ENCODE results near the gene TGFB1. TPM values are rescaled to one million over a fixed set of nuclear protein-coding genes. Genes with fewer than 3 reads are reported as not detected.
"Not testable (repeated sequence)": the region's sequence is repeated elsewhere in the genome, so short reads cannot be mapped to it uniquely, and the experiment has no call there.

TGFB1 gene
- total RNA-seq, 1 donor from 2014 or later, result 176 TPM

- not testable (repeated sequence) for DNase-seq (ENCODE audit: extremely low read depth, low read depth, low spot score)
Observed at GRCh38 chr19:41346916-41347315, 6.8 kb downstream of the TGFB1 start.

GRCh38 chr19:41344162-41344561, 9.6 kb downstream of the TGFB1 start:
- no peak for DNase-seq (ENCODE audit: extremely low read depth, low read depth, low spot score)

GRCh38 chr19:41341669-41342490, 11.8 kb downstream of the TGFB1 start:
- DNase-seq (ENCODE audit: extremely low read depth, low read depth, low spot score), result no peak

DNA sequence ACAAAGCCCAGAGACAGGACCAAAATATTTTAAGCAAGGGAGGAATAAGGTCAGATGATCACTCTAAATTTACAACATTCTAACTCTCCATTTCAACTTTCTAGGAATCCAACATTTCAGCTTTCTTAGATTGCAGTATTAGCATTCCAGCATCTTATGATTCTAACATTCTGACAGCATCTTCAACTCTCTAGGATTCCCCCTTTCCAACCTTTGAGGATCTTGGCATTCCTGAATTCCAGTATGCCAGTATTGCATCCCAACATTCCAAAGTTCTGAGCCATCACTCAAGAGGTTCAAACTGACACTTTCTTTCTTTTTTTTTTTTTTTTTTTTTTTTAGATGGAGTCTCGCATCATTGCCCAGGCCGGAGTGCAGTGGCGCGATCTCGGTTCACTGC, 13.8 kb downstream of the TGFB1 start:
- DNase-seq (ENCODE audit: extremely low read depth, low read depth, low spot score), result no peak

DNA sequence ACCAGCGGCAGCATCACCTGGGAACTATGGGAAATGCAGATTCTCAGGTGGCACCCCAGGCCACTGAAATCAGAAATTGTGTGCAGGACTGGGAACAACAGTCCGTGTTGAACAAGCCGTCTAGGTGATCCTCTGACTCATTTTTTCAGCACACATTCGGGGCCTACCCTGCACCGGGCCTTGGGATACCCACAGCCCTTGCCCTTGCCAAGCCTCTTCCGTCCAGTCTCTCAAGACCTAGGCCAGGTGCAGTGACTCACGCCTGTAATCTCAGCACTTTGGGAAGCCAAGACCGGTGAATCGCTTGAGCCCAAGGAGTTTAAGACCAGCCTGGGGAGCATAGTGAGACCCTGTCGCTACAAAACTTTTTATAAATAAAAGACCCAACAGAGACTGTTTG, 18.3 kb downstream of the TGFB1 start:
- no peak for DNase-seq (ENCODE audit: extremely low read depth, low read depth, low spot score)

GRCh38 chr19:41334793-41335192, 18.9 kb downstream of the TGFB1 start:
- DNase-seq (ENCODE audit: extremely low read depth, low read depth, low spot score), result no peak

- DNase-seq (ENCODE audit: extremely low read depth, low read depth, low spot score), result no peak
Observed at GRCh38 chr19:41332468-41332867, 21.3 kb downstream of the TGFB1 start.

DNA sequence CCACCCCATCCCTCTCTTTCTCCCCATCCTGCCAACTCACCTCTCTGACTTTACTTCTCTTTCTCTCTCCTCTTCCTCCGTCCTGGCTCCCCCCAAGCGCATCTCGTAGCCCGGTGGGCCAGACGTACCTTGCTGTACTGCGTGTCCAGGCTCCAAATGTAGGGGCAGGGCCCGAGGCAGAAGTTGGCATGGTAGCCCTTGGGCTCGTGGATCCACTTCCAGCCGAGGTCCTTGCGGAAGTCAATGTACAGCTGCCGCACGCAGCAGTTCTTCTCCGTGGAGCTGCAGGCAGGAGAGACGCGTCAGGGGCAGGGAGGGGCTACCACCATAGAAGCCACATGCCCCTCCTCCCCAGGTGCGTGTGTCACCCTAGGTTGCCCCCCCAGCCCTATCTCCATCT, 21.7 kb downstream of the TGFB1 start:
- DNase-seq (ENCODE audit: extremely low read depth, low read depth, low spot score), result no peak

GRCh38 chr19:41330946-41331678, 22.6 kb downstream of the TGFB1 start:
- DNase-seq (ENCODE audit: extremely low read depth, low read depth, low spot score), result no peak

DNA sequence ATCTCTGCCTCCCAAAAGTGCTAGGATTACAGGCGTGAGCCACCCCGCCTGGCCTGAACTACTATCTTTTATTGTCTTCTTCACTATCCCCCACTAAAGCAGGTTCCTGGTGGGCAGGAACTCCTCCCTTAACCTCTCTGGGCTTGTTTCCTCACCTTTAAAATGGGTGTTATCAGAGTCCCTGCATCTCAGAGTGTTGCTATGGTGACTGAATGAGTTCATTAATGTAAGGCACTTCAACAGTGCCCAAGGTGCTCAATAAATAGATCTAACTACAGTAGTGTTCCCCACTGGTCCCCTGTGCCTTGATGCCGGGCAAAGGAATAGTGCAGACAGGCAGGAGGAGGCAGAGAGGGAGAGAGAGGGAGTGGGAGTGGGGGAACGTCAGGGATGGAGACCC, 23.2 kb downstream of the TGFB1 start:
- no peak for DNase-seq (ENCODE audit: extremely low read depth, low read depth, low spot score)

DNA sequence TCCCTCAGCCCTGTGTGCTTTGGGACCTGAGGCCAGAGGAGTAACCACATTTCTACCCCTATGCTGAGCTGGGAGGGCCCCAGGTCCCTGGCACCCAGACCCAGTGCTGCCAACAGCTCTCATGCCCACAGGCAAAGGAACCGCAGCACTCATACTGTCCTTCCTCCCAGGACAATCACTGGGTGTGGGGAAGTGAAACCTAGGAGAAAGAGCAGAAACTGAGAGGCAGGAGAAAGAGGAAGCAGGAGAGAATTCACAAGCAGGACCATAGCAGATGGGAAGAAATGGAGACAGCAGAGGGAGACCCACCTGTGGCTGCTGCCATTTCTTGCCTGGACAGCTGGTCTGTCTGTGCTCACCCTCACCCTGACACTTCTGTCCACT, 24.9 kb downstream of the TGFB1 start:
- no peak for DNase-seq (ENCODE audit: extremely low read depth, low read depth, low spot score)

- no peak for DNase-seq (ENCODE audit: extremely low read depth, low read depth, low spot score)
Observed at GRCh38 chr19:41328157-41328841, 25.4 kb downstream of the TGFB1 start.

DNA sequence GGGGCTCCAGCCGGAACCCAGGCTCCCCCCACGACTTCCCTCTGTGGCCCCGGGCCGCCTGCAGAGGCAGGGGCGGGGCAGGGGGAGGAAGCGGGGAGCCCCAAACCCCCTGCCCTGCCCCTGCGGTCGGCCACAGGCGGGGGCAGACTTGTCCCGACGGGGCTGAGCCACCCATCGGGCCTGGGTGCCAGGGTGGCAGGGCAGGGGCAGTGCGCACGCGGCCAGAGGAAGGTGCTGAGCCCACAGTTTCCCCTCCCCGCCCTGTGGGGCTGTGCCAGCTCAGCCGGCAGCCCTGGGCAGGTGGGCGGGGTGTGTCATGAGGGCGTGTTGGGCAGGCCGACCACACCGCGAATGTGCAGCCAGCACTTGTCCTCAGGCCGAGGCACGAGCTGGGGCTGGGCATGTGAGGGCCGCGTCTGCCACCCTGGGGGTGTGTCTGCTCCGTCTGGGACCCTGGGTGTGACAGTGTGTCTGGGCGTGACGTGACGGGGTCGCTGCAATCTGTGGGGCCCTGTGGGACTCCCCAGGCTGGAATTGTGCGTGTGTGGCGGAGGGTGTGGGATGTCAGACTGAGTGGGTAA, 26.1 kb downstream of the TGFB1 start:
- DNase-seq (ENCODE audit: extremely low read depth, low read depth, low spot score), result no peak

DNA sequence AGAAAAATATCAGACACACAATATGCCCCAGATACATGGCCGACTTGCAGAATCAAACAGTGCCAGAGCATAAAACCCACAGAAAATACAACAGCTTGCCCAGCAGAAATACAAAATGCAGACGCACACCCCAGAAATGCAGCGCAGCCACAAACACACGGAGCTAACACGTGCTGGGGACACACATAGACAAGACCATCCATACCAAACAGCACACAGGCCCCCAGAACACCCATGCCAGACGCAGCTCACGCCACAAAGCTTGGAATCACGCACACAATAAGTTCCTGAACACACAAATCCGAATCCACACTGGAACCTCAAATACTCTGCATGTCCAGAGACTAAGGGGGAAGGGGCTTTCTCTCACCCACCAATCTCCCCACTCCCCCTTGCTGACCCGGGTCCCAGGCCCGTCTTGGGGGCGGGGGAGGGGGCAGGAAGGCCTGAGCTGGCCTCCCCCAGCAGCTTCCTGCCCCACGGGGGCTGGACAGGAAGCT, 26.6 kb downstream of the TGFB1 start:
- DNase-seq (ENCODE audit: extremely low read depth, low read depth, low spot score), result no peak

GRCh38 chr19:41325947-41326706, 27.6 kb downstream of the TGFB1 start:
- no peak for DNase-seq (ENCODE audit: extremely low read depth, low read depth, low spot score)

DNA sequence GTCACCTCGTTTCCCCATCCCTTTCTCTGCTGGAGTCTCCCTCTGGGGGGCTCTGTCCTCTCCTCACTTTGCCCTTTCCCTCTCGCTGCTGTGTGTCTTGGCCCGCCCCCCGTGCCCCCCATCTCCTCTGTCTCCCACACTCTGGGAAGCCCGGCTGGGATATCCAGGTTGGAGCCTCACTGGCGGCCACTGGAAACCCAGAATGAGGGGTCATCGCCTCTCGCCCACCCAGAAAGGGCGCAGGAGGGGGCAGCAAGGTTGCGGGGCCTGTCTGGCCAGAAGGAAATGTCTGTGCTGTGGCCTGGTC, 28.1 kb downstream of the TGFB1 start:
- DNase-seq (ENCODE audit: extremely low read depth, low read depth, low spot score), result no peak

GRCh38 chr19:41324921-41325639, 28.6 kb downstream of the TGFB1 start:
- no peak for DNase-seq (ENCODE audit: extremely low read depth, low read depth, low spot score)

- DNase-seq (ENCODE audit: extremely low read depth, low read depth, low spot score), result no peak
Observed at GRCh38 chr19:41324231-41324702, 29.5 kb downstream of the TGFB1 start.

GRCh38 chr19:41323430-41324125, 30.1 kb downstream of the TGFB1 start:
- no peak for DNase-seq (ENCODE audit: extremely low read depth, low read depth, low spot score)
